HepG2 (cell line): Measurements from ENCODE around the gene DPM2. TPM values are rescaled to one million over a fixed set of nuclear protein-coding genes. Genes with fewer than 3 reads are reported as not detected.

Source experiments
- HMG20A ChIP-seq: IDR thresholded peaks from 2 replicates; pipeline ENCODE4 v1.6.1; 2016; ENCODE audit warnings: borderline replicate concordance
- HNRNPLL ChIP-seq: fragments of 200-400 bp; formaldehyde crosslinking; IDR thresholded peaks from 2 replicates; pipeline ENCODE4 v1.6.1; 2017; ENCODE audit warnings: mild to moderate bottlenecking, low read depth, low read length; ENCODE audit not compliant: poor library complexity, severe bottlenecking
- KDM4B ChIP-seq: sonication (generic); formaldehyde crosslinking; IDR thresholded peaks from 2 replicates; pipeline ENCODE4 v1.4.0; 2020; ENCODE audit warnings: missing genetic modification reagents
- PITX1 ChIP-seq: sonication (generic); formaldehyde crosslinking; IDR thresholded peaks from 2 replicates; pipeline ENCODE4 v1.5.1; 2020; ENCODE audit warnings: mild to moderate bottlenecking, missing genetic modification reagents
- STAG1 ChIP-seq: sonication (generic); formaldehyde crosslinking; IDR thresholded peaks from 2 replicates; pipeline ENCODE4 v1.4.0; 2020; ENCODE audit warnings: missing genetic modification reagents
- XRCC5 ChIP-seq: fragments of 200-400 bp; formaldehyde crosslinking; optimal IDR thresholded peaks from 2 replicates; pipeline ENCODE3; 2017; ENCODE audit warnings: mild to moderate bottlenecking, low read length
- ZNF33B ChIP-seq: sonication (generic); formaldehyde crosslinking; IDR thresholded peaks from 2 replicates; pipeline ENCODE4 v1.5.1; 2020; ENCODE audit warnings: mild to moderate bottlenecking, missing genetic modification reagents
- ZNF883 ChIP-seq: sonication (generic); formaldehyde crosslinking; IDR thresholded peaks from 2 replicates; pipeline ENCODE4 v1.5.1; 2020; ENCODE audit warnings: mild to moderate bottlenecking, missing genetic modification reagents; ENCODE audit errors: not compliant biosample characterization
- polyA plus RNA-seq, 8 experiments: library from polyadenylated mRNA; depleted of rRNA in 3 of 8; stranded (reverse) in 7 of 8; unstranded in 1 of 8; fragments of >200 nt; fragmentation: Illumina TruSeq in 4 of 8; extraction: Trizol in 4 of 8; gene quantifications; 2 replicates each; pipeline versions ENCODE4 v1.2.1 to v1.2.3, GENCODE V29; 2011 to 2016; ENCODE audit warnings: low read depth in 4 of 8, missing spikeins in 1 of 8, mixed read lengths in 1 of 8; ENCODE audit not compliant: insufficient read depth in 1 of 8
- total RNA-seq, 5 experiments: library from RNA; depleted of rRNA; stranded (reverse); fragments of >200 nt; fragmentation: Illumina TruSeq; extraction: Trizol; gene quantifications; 2 replicates each; pipeline ENCODE4 v1.2.3, GENCODE V29; 2016; ENCODE audit warnings: low read depth in 1 of 5
- TF ChIP-seq, protein P1 (sequence below): sonication (generic); formaldehyde crosslinking; IDR thresholded peaks from 2 replicates; pipeline ENCODE4 v1.4.0; 2020; ENCODE audit warnings: missing genetic modification reagents
- TF ChIP-seq, protein P2 (sequence below): sonication (generic); formaldehyde crosslinking; IDR thresholded peaks from 2 replicates; pipeline ENCODE4 v1.4.0; 2020; ENCODE audit warnings: missing genetic modification reagents, borderline replicate concordance
- TF ChIP-seq, protein P3 (sequence below): sonication (generic); formaldehyde crosslinking; IDR thresholded peaks from 2 replicates; pipeline ENCODE4 v1.5.0; 2020; ENCODE audit warnings: missing genetic modification reagents
- TF ChIP-seq, protein P4 (sequence below): sonication (generic); formaldehyde crosslinking; IDR thresholded peaks from 2 replicates; pipeline ENCODE4 v1.8.1; 2023; ENCODE audit warnings: mild to moderate bottlenecking, missing genetic modification reagents

The DPM2 gene
- total and polyA plus RNA-seq, 2 of the 13 experiments (the other 11 are each of a cell fraction or from before 2014, with no cell fraction given), result 24.8 to 35.3 TPM

DNA sequence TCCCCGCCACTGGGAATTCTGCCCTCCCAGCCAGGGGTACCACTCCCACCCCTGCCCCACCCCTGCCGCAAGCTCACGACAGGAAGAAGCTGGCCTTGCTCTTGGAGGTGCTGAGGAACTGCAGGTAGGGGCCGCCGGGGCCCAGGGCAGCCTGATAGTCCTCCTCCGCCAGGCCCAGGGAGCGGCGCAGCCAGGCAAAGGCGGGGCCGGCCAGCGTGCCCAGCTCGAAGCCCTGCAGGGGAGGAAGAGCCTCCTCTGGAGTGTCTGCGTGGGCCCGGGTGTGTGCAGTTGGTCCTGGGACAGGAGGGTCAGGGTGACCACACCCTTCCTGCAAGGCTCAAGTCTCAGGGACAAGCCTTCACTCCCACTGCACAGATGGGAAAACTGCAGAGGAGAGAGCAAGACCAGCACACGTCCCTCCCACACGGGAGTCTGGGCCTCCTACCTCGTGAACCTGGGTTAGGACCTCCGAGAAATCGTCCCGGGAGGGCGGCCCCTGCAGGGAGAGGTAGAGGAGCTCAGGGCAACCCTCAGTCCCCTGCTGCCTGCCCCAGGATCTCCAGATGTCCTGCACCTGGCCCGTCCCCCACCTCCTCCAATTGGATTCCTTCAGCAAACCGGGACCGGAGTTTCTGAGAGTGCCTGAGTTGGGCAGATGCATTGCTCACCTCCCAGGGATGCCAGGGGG, 9.5 kb downstream of the DPM2 start (continued):
- TF ChIP-seq, protein P1, sequence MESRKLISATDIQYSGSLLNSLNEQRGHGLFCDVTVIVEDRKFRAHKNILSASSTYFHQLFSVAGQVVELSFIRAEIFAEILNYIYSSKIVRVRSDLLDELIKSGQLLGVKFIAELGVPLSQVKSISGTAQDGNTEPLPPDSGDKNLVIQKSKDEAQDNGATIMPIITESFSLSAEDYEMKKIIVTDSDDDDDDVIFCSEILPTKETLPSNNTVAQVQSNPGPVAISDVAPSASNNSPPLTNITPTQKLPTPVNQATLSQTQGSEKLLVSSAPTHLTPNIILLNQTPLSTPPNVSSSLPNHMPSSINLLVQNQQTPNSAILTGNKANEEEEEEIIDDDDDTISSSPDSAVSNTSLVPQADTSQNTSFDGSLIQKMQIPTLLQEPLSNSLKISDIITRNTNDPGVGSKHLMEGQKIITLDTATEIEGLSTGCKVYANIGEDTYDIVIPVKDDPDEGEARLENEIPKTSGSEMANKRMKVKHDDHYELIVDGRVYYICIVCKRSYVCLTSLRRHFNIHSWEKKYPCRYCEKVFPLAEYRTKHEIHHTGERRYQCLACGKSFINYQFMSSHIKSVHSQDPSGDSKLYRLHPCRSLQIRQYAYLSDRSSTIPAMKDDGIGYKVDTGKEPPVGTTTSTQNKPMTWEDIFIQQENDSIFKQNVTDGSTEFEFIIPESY (CRISPR knock-in tag), result 0 out of 2 replicates have a peak, but pooled peaks have one; percentile 13
- TF ChIP-seq ZNF883 (CRISPR knock-in tag) (no peak), XRCC5 (no peak), HMG20A (no peak), HNRNPLL (peak; percentile 40), STAG1 (no peak), PITX1 (CRISPR knock-in tag) (peak; percentile 52; the same call in 1 of the 2 replicates), KDM4B (no peak), ZNF33B (CRISPR knock-in tag) (no peak)
- TF ChIP-seq, protein P2, sequence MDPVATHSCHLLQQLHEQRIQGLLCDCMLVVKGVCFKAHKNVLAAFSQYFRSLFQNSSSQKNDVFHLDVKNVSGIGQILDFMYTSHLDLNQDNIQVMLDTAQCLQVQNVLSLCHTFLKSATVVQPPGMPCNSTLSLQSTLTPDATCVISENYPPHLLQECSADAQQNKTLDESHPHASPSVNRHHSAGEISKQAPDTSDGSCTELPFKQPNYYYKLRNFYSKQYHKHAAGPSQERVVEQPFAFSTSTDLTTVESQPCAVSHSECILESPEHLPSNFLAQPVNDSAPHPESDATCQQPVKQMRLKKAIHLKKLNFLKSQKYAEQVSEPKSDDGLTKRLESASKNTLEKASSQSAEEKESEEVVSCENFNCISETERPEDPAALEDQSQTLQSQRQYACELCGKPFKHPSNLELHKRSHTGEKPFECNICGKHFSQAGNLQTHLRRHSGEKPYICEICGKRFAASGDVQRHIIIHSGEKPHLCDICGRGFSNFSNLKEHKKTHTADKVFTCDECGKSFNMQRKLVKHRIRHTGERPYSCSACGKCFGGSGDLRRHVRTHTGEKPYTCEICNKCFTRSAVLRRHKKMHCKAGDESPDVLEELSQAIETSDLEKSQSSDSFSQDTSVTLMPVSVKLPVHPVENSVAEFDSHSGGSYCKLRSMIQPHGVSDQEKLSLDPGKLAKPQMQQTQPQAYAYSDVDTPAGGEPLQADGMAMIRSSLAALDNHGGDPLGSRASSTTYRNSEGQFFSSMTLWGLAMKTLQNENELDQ (CRISPR knock-in tag), result no peak
- TF ChIP-seq, protein P3, sequence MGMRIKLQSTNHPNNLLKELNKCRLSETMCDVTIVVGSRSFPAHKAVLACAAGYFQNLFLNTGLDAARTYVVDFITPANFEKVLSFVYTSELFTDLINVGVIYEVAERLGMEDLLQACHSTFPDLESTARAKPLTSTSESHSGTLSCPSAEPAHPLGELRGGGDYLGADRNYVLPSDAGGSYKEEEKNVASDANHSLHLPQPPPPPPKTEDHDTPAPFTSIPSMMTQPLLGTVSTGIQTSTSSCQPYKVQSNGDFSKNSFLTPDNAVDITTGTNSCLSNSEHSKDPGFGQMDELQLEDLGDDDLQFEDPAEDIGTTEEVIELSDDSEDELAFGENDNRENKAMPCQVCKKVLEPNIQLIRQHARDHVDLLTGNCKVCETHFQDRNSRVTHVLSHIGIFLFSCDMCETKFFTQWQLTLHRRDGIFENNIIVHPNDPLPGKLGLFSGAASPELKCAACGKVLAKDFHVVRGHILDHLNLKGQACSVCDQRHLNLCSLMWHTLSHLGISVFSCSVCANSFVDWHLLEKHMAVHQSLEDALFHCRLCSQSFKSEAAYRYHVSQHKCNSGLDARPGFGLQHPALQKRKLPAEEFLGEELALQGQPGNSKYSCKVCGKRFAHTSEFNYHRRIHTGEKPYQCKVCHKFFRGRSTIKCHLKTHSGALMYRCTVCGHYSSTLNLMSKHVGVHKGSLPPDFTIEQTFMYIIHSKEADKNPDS (CRISPR knock-in tag), result no peak
- TF ChIP-seq, protein P4, sequence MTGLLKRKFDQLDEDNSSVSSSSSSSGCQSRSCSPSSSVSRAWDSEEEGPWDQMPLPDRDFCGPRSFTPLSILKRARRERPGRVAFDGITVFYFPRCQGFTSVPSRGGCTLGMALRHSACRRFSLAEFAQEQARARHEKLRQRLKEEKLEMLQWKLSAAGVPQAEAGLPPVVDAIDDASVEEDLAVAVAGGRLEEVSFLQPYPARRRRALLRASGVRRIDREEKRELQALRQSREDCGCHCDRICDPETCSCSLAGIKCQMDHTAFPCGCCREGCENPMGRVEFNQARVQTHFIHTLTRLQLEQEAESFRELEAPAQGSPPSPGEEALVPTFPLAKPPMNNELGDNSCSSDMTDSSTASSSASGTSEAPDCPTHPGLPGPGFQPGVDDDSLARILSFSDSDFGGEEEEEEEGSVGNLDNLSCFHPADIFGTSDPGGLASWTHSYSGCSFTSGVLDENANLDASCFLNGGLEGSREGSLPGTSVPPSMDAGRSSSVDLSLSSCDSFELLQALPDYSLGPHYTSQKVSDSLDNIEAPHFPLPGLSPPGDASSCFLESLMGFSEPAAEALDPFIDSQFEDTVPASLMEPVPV, result 0 out of 2 replicates have a peak, but pooled peaks have one; percentile 29
